Activated gamma-delta T cell treated with anti-CD3 and anti-CD28 coated beads, Interleukin-2, amount 50 U/mL, for 16 hours (primary cell): ENCODE results near the gene PCDHB6.
"Not testable (repeated sequence)": the region's sequence is repeated elsewhere in the genome, so short reads cannot be mapped to it uniquely, and the experiment has no call there.

ENCODE experiments used
- DNase-seq: peaks from one replicate; pipeline ENCODE4 v3.0.0-alpha.2; 2020; ENCODE audit warnings: low read depth

Gene PCDHB6

GRCh38 chr5:141149812-141150211 lies at the start of gene PCDHB6:
TSS of gene PCDHB6 (plus strand) at chr5:141150057. CDS start at chr5:141150258, 201 bp downstream.
- DNase-seq = no peak

- no peak for DNase-seq
These were observed 49.5 kb upstream of the PCDHB6 start, which contains the start of gene PCDHB3 for GRCh38 chr5:141100243-141100805. TSS of gene PCDHB3 (plus strand) at chr5:141100473. CDS start at chr5:141100650, 177 bp downstream.

DNA sequence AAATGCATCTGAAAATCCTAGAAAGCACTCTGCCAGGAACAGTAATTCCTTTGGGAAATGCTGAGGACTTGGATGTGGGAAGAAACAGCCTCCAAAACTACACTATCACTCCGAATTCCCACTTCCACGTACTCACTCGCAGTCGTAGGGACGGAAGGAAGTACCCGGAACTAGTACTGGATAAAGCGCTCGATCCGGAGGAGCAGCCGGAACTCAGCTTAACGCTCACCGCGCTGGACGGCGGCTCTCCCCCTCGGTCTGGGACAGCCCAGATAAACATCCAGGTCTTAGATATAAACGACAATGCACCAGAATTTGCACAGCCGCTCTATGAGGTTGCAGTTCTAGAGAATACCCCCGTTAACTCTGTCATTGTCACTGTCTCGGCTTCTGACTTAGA lies 48.8 kb upstream of the PCDHB6 start:
- DNase-seq = no peak

DNA sequence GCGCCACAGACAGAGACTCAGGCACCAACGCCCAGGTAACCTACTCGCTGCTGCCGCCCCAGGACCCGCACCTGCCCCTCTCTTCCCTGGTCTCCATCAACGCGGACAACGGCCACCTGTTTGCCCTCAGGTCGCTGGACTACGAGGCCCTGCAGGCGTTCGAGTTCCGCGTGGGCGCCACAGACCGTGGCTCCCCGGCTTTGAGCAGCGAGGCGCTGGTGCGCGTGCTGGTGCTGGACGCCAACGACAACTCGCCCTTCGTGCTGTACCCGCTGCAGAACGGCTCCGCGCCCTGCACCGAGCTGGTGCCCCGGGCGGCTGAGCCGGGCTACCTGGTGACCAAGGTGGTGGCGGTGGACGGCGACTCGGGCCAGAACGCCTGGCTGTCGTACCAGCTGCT lies 47.8 kb upstream of the PCDHB6 start:
- not testable (repeated sequence) for DNase-seq

DNA sequence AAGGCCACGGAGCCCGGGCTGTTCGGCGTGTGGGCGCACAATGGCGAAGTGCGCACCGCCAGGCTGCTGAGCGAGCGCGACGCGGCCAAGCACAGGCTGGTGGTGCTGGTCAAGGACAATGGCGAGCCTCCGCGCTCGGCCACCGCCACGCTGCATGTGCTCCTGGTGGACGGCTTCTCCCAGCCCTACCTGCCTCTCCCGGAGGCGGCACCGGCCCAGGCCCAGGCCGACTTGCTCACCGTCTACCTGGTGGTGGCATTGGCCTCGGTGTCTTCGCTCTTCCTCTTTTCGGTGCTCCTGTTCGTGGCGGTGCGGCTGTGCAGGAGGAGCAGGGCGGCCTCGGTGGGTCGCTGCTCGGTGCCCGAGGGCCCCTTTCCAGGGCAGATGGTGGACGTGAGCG lies 47.4 kb upstream of the PCDHB6 start:
- not testable (repeated sequence) for DNase-seq

GRCh38 chr5:141105350-141105749 lies 44.5 kb upstream of the PCDHB6 start:
- DNase-seq = no peak

DNA sequence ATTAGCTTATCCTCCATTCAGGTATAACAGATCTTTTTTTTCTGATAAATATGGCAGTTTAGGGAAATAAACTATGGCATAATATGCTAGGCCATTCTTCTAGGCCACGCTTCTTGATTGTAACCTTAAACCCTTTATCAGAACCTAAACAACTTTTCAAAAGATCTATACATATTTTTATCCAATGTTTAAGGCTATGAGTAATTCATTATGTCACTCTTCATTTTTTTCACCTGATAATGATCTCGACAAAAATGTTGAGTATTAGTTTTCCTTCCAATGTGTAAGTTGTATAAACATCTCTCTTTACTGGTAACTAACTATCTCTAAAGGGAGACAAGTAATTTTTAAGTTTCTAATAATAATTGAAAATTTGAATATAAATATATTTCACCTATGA lies 30.6 kb upstream of the PCDHB6 start:
- DNase-seq = no peak

DNA sequence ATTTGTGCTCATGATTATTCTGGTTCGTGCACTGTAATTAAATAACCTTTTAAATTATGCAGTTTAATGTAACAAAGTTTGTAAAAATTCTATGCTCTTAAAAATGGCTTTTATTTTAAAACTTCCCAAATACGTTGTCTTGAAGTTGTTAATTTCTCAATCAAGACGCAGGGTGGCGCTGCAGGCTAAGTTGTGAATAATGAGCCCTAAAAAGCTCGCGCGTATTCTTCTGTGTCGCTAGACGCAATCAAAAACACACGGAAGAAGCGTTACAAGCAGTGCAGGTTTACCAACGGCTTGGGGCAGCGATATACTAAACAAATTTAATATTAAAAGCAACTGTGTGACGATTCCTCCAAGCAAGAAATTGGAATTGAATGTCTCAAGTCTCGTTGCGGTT lies 28.3 kb upstream of the PCDHB6 start, which contains the start of gene PCDHB4:
Gene PCDHB4 (plus strand): TSS at position 256 of the 400 bp plus-strand sequence. CDS start 181 bp downstream, outside the sequence.
- no peak for DNase-seq

DNA sequence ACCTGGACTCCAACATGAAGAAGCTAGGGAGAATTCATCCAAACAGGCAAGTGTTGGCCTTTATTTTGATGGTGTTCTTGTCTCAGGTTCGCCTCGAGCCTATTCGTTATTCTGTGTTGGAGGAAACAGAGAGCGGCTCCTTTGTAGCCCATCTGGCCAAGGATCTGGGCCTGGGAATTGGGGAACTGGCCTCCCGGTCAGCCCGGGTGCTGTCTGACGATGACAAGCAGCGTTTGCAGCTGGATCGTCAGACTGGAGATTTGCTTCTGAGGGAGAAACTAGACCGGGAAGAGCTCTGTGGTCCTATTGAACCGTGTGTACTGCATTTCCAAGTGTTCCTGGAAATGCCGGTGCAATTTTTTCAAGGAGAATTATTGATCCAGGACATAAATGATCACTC lies 27.9 kb upstream of the PCDHB6 start:
- no peak for DNase-seq

DNA sequence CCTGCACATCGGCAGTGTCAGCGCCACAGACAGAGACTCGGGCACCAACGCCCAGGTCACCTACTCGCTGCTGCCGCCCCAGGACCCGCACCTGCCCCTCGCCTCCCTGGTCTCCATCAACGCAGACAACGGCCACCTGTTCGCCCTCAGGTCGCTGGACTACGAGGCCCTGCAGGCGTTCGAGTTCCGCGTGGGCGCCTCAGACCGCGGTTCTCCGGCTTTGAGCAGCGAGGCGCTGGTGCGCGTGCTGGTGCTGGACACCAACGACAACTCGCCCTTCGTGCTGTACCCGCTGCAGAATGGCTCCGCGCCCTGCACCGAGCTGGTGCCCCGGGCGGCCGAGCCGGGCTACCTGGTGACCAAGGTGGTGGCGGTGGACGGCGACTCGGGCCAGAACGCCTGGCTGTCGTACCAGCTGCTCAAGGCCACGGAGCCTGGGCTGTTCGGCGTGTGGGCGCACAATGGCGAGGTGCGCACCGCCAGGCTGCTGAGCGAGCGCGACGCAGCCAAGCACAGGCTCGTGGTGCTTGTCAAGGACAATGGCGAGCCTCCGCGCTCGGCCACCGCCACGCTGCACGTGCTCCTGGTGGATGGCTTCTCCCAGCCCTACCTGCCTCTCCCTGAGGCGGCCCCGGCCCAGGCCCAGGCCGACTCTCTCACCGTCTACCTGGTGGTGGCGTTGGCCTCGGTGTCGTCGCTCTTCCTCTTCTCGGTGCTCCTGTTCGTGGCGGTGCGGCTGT lies 26.3 kb upstream of the PCDHB6 start:
- not testable (repeated sequence) for DNase-seq

GRCh38 chr5:141127305-141127704 lies 22.6 kb upstream of the PCDHB6 start:
- DNase-seq = no peak

- DNase-seq = no peak
These were observed 14.7 kb upstream of the PCDHB6 start, which contains the start of gene PCDHB5 for GRCh38 chr5:141135030-141135717. TSS of gene PCDHB5 (plus strand) at chr5:141135206. CDS start at chr5:141135435, 229 bp downstream.

GRCh38 chr5:141135718-141136266 lies 14.1 kb upstream of the PCDHB6 start:
- no peak for DNase-seq

- not testable (repeated sequence) for DNase-seq
These were observed 12.5 kb upstream of the PCDHB6 start for GRCh38 chr5:141137346-141137745.

- DNase-seq = no peak
These were observed 551 bp downstream of the PCDHB6 start for GRCh38 chr5:141150224-141150992.

- no peak for DNase-seq
These were observed 1.1 kb downstream of the PCDHB6 start for GRCh38 chr5:141150993-141151325.

DNA sequence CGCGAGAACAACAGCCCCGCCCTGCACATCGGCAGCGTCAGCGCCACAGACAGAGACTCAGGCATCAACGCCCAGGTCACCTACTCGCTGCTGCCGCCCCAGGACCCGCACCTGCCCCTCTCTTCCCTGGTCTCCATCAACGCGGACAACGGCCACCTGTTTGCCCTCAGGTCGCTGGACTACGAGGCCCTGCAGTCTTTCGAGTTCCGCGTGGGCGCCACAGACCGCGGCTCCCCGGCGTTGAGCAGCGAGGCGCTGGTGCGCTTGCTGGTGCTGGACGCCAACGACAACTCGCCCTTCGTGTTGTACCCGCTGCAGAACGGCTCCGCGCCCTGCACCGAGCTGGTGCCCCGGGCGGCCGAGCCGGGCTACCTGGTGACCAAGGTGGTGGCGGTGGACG lies 1.8 kb downstream of the PCDHB6 start:
- not testable (repeated sequence) for DNase-seq

DNA sequence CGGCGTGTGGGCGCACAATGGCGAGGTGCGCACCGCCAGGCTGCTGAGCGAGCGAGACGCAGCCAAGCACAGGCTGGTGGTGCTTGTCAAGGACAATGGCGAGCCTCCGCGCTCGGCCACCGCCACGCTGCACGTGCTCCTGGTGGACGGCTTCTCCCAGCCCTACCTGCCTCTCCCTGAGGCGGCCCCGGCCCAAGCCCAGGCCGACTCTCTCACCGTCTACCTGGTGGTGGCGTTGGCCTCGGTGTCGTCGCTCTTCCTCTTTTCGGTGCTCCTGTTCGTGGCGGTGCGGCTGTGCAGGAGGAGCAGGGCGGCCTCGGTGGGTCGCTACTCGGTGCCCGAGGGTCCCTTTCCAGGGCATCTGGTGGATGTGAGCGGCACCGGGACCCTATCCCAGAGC lies 2.2 kb downstream of the PCDHB6 start:
- DNase-seq = not testable (repeated sequence)

GRCh38 chr5:141155540-141156374 lies 5.9 kb downstream of the PCDHB6 start:
- DNase-seq = no peak

DNA sequence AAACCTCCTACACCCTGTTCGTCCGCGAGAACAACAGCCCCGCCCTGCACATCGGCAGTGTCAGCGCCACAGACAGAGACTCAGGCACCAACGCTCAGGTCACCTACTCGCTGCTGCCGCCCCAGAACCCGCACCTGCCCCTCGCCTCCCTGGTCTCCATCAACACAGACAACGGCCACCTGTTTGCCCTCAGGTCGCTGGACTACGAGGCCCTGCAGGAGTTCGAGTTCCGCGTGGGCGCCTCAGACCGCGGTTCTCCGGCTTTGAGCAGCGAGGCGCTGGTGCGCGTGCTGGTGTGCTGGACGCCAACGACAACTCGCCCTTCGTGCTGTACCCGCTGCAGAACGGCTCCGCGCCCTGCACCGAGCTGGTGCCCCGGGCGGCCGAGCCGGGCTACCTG lies 7.5 kb downstream of the PCDHB6 start:
- not testable (repeated sequence) for DNase-seq

DNA sequence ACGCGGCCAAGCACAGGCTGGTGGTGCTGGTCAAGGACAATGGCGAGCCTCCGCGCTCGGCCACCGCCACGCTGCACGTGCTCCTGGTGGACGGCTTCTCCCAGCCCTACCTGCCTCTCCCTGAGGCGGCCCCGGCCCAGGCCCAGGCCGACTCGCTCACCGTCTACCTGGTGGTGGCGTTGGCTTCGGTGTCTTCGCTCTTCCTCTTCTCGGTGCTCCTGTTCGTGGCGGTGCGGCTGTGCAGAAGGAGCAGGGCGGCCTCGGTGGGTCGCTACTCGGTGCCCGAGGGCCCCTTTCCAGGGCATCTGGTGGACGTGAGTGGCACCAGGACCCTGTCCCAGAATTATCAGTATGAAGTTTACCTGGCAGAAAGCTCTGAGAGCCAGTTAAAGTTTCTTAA lies 8.0 kb downstream of the PCDHB6 start:
- not testable (repeated sequence) for DNase-seq
